GM12874 (cell line): ENCODE results near the gene AQP5.

Experiments used
- TF ChIP-seq, protein P1 (sequence below): IDR thresholded peaks from 2 replicates; pipeline ENCODE4 v1.5.1; 2011; ENCODE audit warnings: low read depth, mild to moderate bottlenecking, control low read depth, low read length, moderate library complexity; ENCODE audit not compliant: insufficient read depth

AQP5 gene

DNA sequence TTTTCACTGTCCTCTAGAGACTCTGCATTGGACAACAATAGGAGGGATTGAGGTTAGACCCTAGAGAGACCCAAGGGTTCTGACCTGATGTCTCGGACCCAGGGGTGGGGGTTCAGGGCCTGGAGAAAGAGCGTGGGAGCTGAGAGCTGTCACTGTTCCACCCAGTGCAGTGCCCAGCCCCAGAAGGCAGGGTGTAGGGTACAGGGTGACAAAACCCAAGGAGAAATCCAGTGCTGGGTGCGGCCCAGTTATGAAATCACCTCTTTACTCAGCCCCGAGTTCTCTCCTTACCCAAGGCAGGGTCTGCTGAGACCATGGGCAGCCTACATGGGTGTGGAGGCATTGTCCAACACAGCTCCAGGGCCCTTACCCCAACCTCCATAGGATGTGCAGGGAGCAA is 8.5 kb upstream of the AQP5 start:
- TF ChIP-seq, protein P1, sequence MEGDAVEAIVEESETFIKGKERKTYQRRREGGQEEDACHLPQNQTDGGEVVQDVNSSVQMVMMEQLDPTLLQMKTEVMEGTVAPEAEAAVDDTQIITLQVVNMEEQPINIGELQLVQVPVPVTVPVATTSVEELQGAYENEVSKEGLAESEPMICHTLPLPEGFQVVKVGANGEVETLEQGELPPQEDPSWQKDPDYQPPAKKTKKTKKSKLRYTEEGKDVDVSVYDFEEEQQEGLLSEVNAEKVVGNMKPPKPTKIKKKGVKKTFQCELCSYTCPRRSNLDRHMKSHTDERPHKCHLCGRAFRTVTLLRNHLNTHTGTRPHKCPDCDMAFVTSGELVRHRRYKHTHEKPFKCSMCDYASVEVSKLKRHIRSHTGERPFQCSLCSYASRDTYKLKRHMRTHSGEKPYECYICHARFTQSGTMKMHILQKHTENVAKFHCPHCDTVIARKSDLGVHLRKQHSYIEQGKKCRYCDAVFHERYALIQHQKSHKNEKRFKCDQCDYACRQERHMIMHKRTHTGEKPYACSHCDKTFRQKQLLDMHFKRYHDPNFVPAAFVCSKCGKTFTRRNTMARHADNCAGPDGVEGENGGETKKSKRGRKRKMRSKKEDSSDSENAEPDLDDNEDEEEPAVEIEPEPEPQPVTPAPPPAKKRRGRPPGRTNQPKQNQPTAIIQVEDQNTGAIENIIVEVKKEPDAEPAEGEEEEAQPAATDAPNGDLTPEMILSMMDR: no peak

DNA sequence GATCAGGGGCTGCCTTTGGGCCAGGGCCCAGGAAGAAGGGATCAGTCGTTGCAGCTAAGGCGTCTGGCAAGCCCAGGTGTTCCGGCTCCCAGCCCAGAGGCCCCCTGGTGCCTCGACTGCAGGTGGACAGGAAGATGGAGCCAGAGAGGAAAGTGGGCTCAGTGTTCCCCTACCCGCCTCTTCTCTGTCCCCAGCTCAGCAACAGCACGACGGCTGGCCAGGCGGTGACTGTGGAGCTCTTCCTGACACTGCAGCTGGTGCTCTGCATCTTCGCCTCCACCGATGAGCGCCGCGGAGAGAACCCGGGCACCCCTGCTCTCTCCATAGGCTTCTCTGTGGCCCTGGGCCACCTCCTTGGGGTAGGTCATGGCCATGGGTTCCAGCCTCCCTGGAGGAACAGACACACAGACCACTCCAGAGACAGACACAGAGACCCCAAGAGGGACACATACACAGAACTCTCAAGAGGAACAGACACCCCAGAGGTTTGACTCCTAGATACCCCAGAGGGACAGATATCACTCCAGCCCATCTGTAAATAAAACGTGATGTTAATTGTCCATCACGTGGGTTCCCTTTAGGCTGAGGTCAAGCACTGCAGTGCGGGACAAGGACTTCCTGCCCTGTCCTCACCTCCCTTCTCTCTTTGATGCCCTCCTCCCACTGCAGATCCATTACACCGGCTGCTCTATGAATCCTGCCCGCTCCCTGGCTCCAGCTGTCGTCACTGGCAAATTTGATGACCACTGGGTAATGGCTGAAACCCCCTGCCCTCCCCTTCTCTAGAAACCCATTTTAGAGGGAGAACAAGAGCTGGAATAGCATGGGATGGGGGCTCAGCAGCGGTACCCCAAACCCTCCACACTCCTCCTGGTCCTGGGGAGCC is 7.5 kb upstream of the AQP5 start:
- TF ChIP-seq, protein P1: no peak

DNA sequence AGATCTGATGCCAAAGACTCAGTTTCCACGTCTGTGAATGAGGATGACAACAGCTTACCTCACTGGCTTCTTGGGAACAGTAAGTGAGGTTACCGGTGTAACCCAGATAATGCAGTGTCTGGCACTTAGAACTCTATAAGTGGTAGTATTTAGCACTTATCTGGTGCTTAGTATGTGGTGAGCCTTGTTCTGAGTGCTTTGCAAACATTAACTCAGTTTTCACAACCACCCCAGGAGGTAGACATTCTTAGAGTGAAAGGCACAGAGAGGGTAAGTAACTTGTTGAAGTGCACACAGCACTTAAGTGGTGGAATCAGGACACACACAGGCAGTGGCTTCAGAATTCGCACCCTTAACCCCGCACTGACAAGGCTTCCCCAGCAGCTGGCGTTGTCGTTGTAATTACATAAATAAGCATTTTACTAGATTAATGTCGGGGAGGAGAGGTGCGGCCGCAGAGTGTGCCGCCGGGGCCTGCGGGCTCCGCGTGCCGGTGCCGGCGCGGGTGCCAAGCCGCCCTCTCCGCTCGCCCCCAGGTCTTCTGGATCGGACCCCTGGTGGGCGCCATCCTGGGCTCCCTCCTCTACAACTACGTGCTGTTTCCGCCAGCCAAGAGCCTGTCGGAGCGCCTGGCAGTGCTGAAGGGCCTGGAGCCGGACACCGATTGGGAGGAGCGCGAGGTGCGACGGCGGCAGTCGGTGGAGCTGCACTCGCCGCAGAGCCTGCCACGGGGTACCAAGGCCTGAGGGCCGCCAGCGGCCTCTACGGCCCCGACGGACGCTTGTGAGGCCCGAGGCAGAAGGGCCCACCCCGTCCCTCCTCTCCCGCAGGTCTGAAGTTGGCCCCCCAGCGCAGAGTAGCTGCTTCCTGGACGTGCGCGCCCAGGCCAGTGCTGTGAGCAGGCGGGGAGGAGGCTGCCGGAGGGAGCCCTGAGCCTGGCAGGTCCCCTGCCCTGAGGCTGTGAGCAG is 6.5 kb upstream of the AQP5 start:
- TF ChIP-seq, protein P1: no peak

DNA sequence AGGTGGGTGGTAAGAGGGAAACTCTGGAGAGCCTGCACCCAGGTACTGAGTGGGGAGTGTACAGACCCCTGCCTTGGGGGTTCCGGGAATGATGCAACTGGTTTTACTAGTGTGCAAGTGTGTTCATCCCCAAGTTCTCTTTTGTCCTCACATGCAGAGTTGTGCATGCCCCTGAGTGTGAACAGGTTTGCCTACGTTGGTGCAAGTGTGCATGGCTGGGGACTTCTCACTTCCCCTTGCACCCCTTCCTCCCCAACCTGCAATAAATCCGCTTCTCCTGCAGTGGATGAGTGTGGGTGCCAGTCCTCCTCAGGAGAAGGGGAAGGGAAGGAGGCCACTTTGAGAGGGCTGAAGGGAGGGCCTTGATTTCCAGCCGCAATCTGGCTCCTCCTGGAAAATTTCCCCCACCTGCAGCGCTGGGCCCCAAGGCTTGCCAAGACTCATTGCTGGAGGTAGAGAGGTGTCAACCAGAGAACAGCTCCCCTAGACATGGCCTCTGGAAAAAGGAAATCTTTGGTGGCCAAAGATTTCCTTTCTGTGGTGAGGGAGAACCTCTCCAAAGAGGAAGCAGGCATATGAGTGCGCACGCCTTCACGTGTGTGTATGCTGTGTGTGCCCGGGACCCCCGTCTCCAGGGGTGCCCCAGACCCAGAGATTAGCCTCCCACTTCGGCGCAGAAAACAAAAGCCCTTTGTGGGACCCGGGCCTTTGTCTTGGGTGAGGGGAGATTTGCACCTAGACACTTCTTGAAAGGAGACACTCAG is 5.6 kb upstream of the AQP5 start:
- TF ChIP-seq, protein P1: no peak

DNA sequence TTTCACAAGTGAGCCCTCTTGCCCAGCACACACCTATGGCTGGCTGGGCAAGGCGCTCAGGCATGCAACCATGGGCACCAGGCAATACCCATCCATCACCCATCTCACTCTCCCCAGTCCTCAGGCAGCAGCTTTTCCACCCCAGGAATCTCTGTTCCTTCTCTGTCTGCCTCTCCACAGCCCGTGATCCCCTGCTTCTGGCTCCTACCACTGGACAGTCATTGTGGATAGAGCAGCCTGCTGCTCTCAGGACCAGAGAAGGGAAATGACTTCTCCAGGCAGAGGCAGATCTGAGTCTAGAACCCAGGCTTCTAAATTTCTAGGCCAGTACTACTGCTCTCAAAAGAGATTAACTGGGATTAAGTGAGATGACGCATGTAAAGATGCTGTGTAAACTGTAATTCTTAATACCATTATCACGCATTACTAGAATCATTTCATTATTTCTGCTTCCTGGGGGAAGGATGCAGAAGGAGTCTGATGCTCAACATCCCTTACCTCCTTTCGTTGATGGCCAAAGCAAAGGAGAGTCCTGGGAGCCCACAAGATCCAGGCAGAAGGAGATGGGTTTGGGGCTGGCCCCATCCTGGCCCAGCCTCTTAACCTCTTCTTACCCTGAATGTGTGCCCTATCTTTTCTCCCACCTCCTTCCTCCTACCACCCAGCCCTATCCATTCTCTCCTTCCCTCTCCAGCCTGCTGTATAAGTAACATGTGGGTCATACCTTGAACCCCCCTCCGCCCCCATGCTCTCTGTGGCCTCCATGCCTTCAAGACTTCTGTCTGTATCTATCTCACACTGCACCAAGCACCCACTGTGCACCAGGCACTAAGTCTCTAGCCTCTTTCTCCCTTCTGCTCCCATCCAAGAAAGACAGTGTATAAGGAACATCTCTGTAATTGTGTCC is 4.8 kb upstream of the AQP5 start:
- TF ChIP-seq, protein P1: no peak

DNA sequence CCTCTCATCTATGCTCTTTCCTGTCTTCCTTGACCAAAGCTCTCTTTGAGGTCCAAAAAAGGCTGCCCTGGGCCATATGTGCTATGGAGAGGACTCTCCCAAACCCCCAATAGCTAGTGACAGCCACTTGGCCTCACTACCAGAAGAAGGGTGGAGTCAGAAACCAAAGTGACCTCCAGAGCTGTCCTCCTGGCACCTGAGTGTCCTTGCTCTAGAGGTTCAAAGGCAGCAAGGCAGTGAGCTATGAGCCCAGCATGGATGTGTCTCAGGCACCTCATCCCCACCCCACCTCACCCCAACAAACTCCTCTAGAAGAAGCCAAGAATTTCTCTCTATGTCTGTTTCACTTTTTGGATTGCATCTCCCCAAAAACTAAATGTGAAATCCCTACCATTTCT is 4.1 kb upstream of the AQP5 start:
- TF ChIP-seq, protein P1: no peak
